RWPE1 (cell line): ENCODE measurements around the gene CHRDL1.
"Not testable (repeated sequence)": the region's sequence is repeated elsewhere in the genome, so short reads cannot be mapped to it uniquely, and the experiment has no call there.

ENCODE experiments used
- CTCF ChIA-PET: fragments of 350-600 bp; sonication (Branson Sonifier 250); formaldehyde crosslinking; extraction: SDS; loops from one replicate; lab custom pipeline; 2021; lab: Yijun Ruan, JAX
- POLR2A ChIA-PET: fragments of 400-600 bp; formaldehyde crosslinking; extraction: SDS; loops from one replicate; lab custom pipeline; 2020; ENCODE audit warnings: antibody characterized with exemption; ENCODE audit not compliant: low non-redundant PET; lab: Yijun Ruan, JAX
- DNase-seq: peaks from one replicate; pipeline ENCODE4 v3.0.0; 2012; ENCODE audit warnings: low spot score
- H3K27ac ChIP-seq: fragments of 450-650 bp; 2 replicates; pipeline ENCODE4 v1.5.1; 2017
- TF ChIP-seq, protein P1 (sequence below): fragments of 450-650 bp; conservative IDR thresholded peaks from 2 replicates; pipeline ENCODE4 v1.5.1; 2017; ENCODE audit warnings: low read depth, mild to moderate bottlenecking

CHRDL1 gene, protein sequence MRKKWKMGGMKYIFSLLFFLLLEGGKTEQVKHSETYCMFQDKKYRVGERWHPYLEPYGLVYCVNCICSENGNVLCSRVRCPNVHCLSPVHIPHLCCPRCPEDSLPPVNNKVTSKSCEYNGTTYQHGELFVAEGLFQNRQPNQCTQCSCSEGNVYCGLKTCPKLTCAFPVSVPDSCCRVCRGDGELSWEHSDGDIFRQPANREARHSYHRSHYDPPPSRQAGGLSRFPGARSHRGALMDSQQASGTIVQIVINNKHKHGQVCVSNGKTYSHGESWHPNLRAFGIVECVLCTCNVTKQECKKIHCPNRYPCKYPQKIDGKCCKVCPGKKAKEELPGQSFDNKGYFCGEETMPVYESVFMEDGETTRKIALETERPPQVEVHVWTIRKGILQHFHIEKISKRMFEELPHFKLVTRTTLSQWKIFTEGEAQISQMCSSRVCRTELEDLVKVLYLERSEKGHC

DNA sequence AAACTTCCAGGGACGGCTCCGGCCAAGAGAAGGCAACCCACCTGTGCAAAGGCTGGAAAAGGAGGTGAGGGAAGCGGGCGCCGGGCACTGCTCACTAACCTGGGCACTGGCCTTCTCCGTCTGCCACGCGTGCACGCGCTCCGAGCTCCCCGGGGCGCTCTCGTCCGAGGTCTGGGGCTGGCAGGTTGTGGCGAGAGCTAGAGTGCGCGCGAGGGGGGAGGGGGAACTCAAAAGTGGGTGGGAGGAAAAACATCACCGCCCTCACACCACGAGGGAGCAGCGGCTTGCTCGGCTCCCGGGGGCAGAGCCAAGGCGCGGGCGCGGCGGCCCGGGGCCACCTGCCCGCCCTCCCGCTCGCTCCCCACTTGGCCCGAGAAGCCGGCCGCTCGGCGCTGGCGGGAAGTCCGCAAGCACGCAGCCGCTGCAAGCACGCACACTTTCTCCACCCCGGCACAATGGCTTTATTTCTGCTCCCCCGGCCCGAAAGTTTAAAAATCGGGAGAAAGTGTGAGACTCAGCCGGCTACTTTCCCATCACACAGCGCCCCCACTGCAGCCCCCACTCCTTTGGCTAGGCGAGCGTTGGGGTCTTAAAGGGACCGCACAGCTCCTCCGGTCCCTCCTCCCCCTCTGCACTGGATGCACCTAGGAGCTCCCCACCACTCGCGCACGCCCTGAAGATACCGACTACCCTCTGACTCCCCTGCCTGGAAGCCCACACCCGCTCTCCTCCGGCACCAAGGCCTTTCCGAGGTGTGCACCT, at the start of gene CHRDL1:
Gene CHRDL1, minus strand, starts transcription at position 173 of the 762 bp plus-strand sequence. CDS start 3,636 bp downstream, outside the sequence.
- H3K27ac ChIP-seq, result no peak within 1 kb of the TSS
- CTCF ChIA-PET, result no interaction called here
- POLR2A ChIA-PET, result no interaction called here

DNA sequence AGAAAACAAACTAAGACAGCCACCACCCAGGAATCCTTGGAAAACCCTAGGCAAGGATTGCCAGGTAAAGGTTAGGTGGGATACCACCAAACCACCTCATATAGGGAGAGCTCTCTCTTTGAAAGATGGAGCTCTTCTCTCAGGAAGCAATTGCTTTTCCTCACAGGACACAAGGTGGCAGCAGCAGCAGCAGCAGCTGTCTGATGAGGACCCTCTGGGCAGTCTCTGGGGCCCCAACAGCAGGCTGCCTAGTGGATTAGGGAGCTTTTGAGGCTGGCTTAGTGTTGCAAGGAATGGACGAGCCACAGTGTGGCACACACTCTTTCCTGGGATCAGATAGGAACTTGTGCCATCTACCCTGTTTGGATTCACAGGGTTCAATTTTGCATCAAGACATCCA, 41.4 kb upstream of the CHRDL1 start:
- H3K27ac ChIP-seq, result no peak overlapping the region
- POLR2A ChIA-PET, result no interaction called here
- CTCF ChIA-PET, result no interaction called here
- DNase-seq, result no peak
- TF ChIP-seq, protein P1, sequence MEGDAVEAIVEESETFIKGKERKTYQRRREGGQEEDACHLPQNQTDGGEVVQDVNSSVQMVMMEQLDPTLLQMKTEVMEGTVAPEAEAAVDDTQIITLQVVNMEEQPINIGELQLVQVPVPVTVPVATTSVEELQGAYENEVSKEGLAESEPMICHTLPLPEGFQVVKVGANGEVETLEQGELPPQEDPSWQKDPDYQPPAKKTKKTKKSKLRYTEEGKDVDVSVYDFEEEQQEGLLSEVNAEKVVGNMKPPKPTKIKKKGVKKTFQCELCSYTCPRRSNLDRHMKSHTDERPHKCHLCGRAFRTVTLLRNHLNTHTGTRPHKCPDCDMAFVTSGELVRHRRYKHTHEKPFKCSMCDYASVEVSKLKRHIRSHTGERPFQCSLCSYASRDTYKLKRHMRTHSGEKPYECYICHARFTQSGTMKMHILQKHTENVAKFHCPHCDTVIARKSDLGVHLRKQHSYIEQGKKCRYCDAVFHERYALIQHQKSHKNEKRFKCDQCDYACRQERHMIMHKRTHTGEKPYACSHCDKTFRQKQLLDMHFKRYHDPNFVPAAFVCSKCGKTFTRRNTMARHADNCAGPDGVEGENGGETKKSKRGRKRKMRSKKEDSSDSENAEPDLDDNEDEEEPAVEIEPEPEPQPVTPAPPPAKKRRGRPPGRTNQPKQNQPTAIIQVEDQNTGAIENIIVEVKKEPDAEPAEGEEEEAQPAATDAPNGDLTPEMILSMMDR, result no peak; the same call in 1 of the 2 replicates

More for the DNA sequence above, at the start of gene CHRDL1:
- DNase-seq, result peak; percentile 3
- TF ChIP-seq, protein P1, result no peak

DNA sequence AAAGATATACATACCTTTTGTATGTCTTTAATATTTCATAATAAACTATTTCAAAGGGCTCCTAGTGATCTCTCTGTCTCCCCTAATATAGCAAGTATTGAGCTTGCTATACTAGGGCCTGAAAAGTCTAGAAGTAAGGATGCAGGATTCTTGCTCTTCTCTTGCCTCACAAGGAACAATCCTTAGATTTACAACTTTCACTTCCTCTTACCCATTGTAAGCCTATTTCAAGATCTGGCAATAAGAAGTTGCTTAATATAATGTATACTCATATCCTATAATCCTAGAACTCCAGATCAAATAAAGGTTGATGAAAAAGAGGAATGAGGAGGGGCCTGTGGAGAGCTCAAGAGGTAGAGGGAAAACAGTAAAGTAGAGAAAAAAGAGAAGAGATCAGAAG, 40.8 kb upstream of the CHRDL1 start:
- DNase-seq, result no peak
- H3K27ac ChIP-seq, result no peak overlapping the region
- ChIA-PET POLR2A (no interaction called here), CTCF (interaction anchor here (0.9 kb wide), 1 partner anchor 11 kb away, joined by 4 read pairs; no protein-coding TSS in a partner anchor)
- TF ChIP-seq, protein P1, result no peak

DNA sequence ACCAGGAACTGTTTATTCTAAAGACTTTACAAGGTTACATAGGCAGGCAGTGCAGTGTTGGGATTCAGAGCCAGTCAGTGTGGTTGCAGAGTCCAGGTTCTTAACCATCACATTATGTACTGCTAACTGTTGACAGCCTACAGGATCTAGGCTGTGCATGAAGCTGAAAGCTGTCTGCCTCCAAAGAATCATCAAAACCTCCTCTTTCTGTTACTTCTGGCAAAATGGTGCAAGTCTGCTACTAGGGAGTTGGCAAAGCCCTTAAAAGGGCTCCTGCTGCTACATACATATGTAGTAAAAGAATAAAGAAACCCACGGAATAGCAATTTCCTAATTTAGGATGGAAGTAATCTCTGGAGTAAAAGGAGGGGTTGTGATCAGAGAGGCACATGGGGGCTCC, 40.4 kb upstream of the CHRDL1 start:
- ChIA-PET CTCF (interaction anchor here (0.7 to 0.9 kb wide), 2 partner anchors 12 to 369 kb away, joined by 4 read pairs; no protein-coding TSS in a partner anchor), POLR2A (no interaction called here)
- H3K27ac ChIP-seq, result no peak overlapping the region
- TF ChIP-seq, protein P1, result no peak
- DNase-seq, result no peak

DNA sequence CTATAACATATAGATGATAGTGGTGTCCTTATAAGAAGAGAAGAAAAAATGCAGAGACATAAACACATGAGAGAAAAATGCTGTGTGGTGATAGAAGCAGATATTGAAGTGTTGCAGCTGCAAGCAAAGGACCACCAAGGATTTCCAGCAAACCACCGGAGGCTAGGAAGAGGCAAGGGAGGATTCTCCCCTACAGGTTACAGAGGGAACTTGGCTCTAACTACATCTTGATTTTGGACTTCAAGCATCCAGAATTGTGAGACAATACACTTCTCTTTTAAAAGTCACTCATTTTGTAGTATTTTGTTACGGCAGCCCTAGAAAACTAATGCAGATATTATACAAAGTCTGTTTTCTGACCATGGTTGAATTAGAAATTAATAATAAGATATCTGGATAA, 30.4 kb upstream of the CHRDL1 start:
- ChIA-PET CTCF (interaction anchor here (0.6 to 0.7 kb wide), 2 partner anchors 128 to 364 kb away, joined by 3 to 4 read pairs; no protein-coding TSS in a partner anchor), POLR2A (no interaction called here)
- no peak overlapping the region for H3K27ac ChIP-seq
- no peak for DNase-seq
- TF ChIP-seq, protein P1, result no peak

DNA sequence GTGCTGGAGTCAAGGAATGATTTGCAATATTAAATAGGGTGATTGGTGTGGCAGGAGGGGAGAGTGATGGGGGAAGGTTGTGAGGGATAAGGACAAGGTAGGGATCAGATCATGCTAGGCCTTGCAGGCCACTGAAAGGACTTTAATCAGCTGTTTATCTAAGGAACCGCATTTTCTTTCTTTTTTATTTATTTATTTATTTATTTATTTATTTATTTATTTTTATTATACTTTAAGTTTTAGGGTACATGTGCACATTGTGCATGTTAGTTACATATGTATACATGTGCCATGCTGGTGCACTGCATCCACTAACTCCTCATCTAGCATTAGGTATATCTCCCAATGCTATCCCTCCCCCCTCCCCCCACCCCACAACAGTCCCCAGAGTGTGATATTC, 20.9 kb upstream of the CHRDL1 start:
- POLR2A ChIA-PET, result not testable (repeated sequence)

More for the DNA sequence above, 20.9 kb upstream of the CHRDL1 start:
- CTCF ChIA-PET, H3K27ac ChIP-seq, DNase-seq: not testable (repeated sequence)
